ENCODE data around the gene TRAF3IP1.

- TF ChIP-seq CTCF (IDR thresholded peaks at IDR 0.05; ENCODE audit: low read depth, low read length) (no peak), POLR2A (IDR thresholded peaks at IDR 0.05; ENCODE audit: extremely low read depth, insufficient read length) (no peak)
These were observed 35.4 kb upstream of the TRAF3IP1 start for GRCh38 chr2:238284802-238285515.

All from NB4 (cell line).